Endothelial cell of umbilical vein (primary cell): ENCODE measurements around the gene RPP25L. TPM values are rescaled to one million over a fixed set of nuclear protein-coding genes. Genes with fewer than 3 reads are reported as not detected.

Experiments
- BruUV-seq: library from RNA; stranded (reverse); fragments of 400-500 nt; replicated peaks from 2 replicates; lab custom pipeline; 2021; lab: Mats Ljungman, UMichigan
- CTCF ChIA-PET: fragments of 300-600, 350-600 bp; sonication (Branson Sonifier 250); formaldehyde crosslinking; loops from one replicate; lab custom pipeline; 2021; ENCODE audit warnings: antibody characterized with exemption, inconsistent platforms; lab: Charles Lee
- POLR2A ChIA-PET: fragments of 300-600, 350-600 bp; sonication (Branson Sonifier 250); formaldehyde crosslinking; loops from one replicate; lab custom pipeline; 2021; ENCODE audit warnings: antibody characterized with exemption, inconsistent platforms; lab: Charles Lee
- DNase-seq: peaks from one replicate; pipeline ENCODE4 v3.0.0-alpha.2; 2011; ENCODE audit warnings: low read depth, low spot score
- FAIRE-seq: peaks from 2 replicates; lab custom pipeline; 2011; peaks lifted over from hg19 to GRCh38; lab: Jason Lieb, UNC
- H2AFZ ChIP-seq: 2 replicates; pipeline ENCODE4 v1.6.0; 2012; ENCODE audit warnings: low read depth, low read length, control low read depth, inconsistent platforms
- H3K27ac ChIP-seq: 2 replicates; pipeline ENCODE4 v1.5.1; 2011; ENCODE audit warnings: low read depth, mild to moderate bottlenecking, control low read depth, low read length, moderate library complexity; ENCODE audit not compliant: insufficient read depth
- H3K27me3 ChIP-seq, 2 experiments: 2 replicates each; pipeline versions ENCODE4 v1.6.0 to v1.6.1; 2011; ENCODE audit warnings: low read length in 2 of 2, mixed read lengths in 1 of 2; ENCODE audit not compliant: control insufficient read depth in 2 of 2, insufficient read depth in 2 of 2
- H3K36me3 ChIP-seq, 2 experiments: 2 replicates in 1 of 2; 3 replicates in 1 of 2; pipeline ENCODE4 v1.5.1; 2011; ENCODE audit warnings: low read length in 2 of 2, mild to moderate bottlenecking in 1 of 2, moderate library complexity in 1 of 2; ENCODE audit not compliant: control insufficient read depth in 2 of 2, insufficient read depth in 2 of 2; ENCODE audit errors: extremely low read depth in 1 of 2
- H3K4me1 ChIP-seq: 3 replicates; pipeline ENCODE4 v1.5.1; 2011; ENCODE audit warnings: mild to moderate bottlenecking, low read length; ENCODE audit not compliant: control insufficient read depth, insufficient read depth; ENCODE audit errors: extremely low read depth
- H3K4me2 ChIP-seq: 2 replicates; pipeline ENCODE4 v1.6.1; 2011; ENCODE audit warnings: low read length, control low read depth, mixed read lengths; ENCODE audit not compliant: insufficient read depth
- H3K4me3 ChIP-seq, 3 experiments: fragments of 200-600 bp in 1 of 3; sonication (generic), shearing (Covaris generic) in 1 of 3; replicated peaks in 1 of 3; 2 replicates each; pipeline ENCODE4 v1.5.1; 2011 to 2016; ENCODE audit warnings: control low read depth in 3 of 3, low read length in 3 of 3, mild to moderate bottlenecking in 2 of 3, inconsistent platforms in 1 of 3, low read depth in 1 of 3, moderate library complexity in 1 of 3; ENCODE audit not compliant: insufficient read depth in 1 of 3
- H3K79me2 ChIP-seq: 2 replicates; pipeline ENCODE4 v1.6.0; 2012; ENCODE audit warnings: low read length, inconsistent platforms; ENCODE audit not compliant: control insufficient read depth, insufficient read depth
- H3K9ac ChIP-seq: replicated peaks from 2 replicates; pipeline ENCODE3; 2011; ENCODE audit warnings: low read length, control low read depth; ENCODE audit not compliant: insufficient read depth; ENCODE audit errors: extremely low read depth
- H3K9me1 ChIP-seq: replicated peaks from 3 replicates; pipeline ENCODE4 v1.6.0; 2011; ENCODE audit warnings: mild to moderate bottlenecking, low read length; ENCODE audit not compliant: control insufficient read depth, insufficient read depth; ENCODE audit errors: extremely low read depth
- H3K9me3 ChIP-seq: replicated peaks from 2 replicates; pipeline ENCODE4 v1.5.1; 2012; ENCODE audit warnings: low read length, inconsistent platforms; ENCODE audit not compliant: control insufficient read depth, insufficient read depth
- H4K20me1 ChIP-seq: replicated peaks from 2 replicates; pipeline ENCODE3; 2011; ENCODE audit warnings: mild to moderate bottlenecking, low read length; ENCODE audit not compliant: control insufficient read depth, insufficient read depth; ENCODE audit errors: extremely low read depth
- CTCF ChIP-seq, 2 donors: IDR thresholded peaks; 1 replicate in 1 of 2; 2 replicates in 1 of 2; pipeline ENCODE4 v1.5.1; 2011; ENCODE audit warnings: low read length in 2 of 2, mild to moderate bottlenecking in 2 of 2, moderate library complexity in 2 of 2, control low read depth in 1 of 2, inconsistent platforms in 1 of 2, low read depth in 1 of 2; ENCODE audit not compliant: insufficient read depth in 1 of 2; ENCODE audit errors: extremely low read depth in 1 of 2
- EZH2 ChIP-seq: IDR thresholded peaks from 2 replicates; pipeline ENCODE4 v1.6.1; 2012; ENCODE audit warnings: borderline replicate concordance, low read depth, mild to moderate bottlenecking, moderate library complexity, low read length, inconsistent platforms; ENCODE audit not compliant: severe bottlenecking
- FOS ChIP-seq: IDR thresholded peaks from 2 replicates; pipeline ENCODE4 v1.6.1; 2011; ENCODE audit warnings: mild to moderate bottlenecking, low read length, moderate library complexity, borderline replicate concordance; ENCODE audit not compliant: insufficient read depth
- GATA2 ChIP-seq: IDR thresholded peaks from 2 replicates; pipeline ENCODE4 v1.7.0; 2011; ENCODE audit warnings: low read depth, mild to moderate bottlenecking, moderate library complexity, mixed read lengths, low read length; ENCODE audit not compliant: insufficient read length, insufficient read depth
- JUN ChIP-seq: IDR thresholded peaks from 2 replicates; pipeline ENCODE4 v1.6.1; 2011; ENCODE audit warnings: borderline replicate concordance, low read depth; ENCODE audit not compliant: insufficient read length, insufficient read depth
- MAX ChIP-seq: IDR thresholded peaks from 2 replicates; pipeline ENCODE4 v1.6.1; 2011; ENCODE audit not compliant: insufficient read depth, insufficient read length
- MYC ChIP-seq: IDR thresholded peaks from one replicate; pipeline ENCODE4 v1.6.1; 2011; ENCODE audit warnings: mild to moderate bottlenecking, low read depth, low read length
- POLR2A ChIP-seq: IDR thresholded peaks from 2 replicates; pipeline ENCODE4 v1.6.1; 2012; ENCODE audit warnings: low read depth, mild to moderate bottlenecking, control low read depth, low read length
- POLR2AphosphoS5 ChIP-seq: IDR thresholded peaks from 2 replicates; pipeline ENCODE4 v1.6.1; 2012; ENCODE audit warnings: low read depth, mild to moderate bottlenecking, control low read depth, low read length, moderate library complexity; ENCODE audit not compliant: insufficient read depth
- dilution Hi-C: fragments of 300-500 bp; cut with MboI; formaldehyde crosslinking; loops from one replicate; pipeline ENCODE4 v1.15.0; 2019; ENCODE audit warnings: low sequenced_read_pairs; ENCODE audit not compliant: extremely low pct_ligation_motif_present
- intact Hi-C: fragments of 100-400 bp; cut with micrococcal nuclease; formaldehyde crosslinking; loops from one replicate; pipeline ENCODE4 v1.10.0; 2022
- polyA plus RNA-seq, 4 experiments: library from polyadenylated mRNA; depleted of rRNA in 3 of 4; stranded (reverse) in 3 of 4; unstranded in 1 of 4; fragments of >200 nt; gene quantifications; 2 replicates each; pipeline versions ENCODE4 v1.2.1 to v1.2.3, GENCODE V29; 2011 to 2012; ENCODE audit warnings: missing spikeins in 1 of 4
- total RNA-seq: library from RNA; stranded (reverse); gene quantifications from 2 replicates; pipeline ENCODE4 v1.2.3, GENCODE V29; 2021

Gene RPP25L
- total and polyA plus RNA-seq, 2 donors (not counting 3 experiments of a cell fraction or from before 2014, with no cell fraction given), result 15.7 to 41.0 TPM

DNA sequence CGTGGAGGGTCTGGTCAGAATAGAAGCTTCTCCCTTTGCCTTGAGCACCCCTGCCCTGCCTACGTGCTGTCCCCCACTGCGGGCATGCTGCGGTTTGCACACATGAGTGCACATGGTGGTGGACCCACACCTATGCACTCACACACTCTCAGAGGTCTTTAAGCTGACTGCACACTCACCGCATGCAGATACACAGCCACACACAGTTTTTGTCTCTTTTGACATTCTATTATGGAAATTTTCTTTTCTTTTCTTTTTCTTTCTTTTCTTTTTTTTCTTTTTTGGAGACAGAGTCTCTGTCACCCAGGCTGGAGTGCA, 17.6 kb upstream of the RPP25L start:
- H3K4me1 ChIP-seq, result peaks cover 7% of the 10 kb centered on the region
- H2AFZ ChIP-seq, result no peak overlapping the region
- no peaks in the 10 kb centered on the region for H3K79me2 ChIP-seq
- ChIA-PET CTCF (interaction anchor here (1.2 kb wide), 1 partner anchor 17 kb away, joined by 5 read pairs; the partner anchor contains the start of gene RPP25L), POLR2A (no interaction called here)
- TF ChIP-seq EZH2 (no peak), GATA2 (no peak), CTCF (IDR thresholded peaks at IDR 0.05; ENCODE audit: extremely low read depth in 1 of 2, insufficient read depth in 1 of 2, low read depth in 1 of 2, low read length in 2 of 2) (no peak), MAX (no peak), POLR2AphosphoS5 (no peak), MYC (no peak), JUN (no peak), FOS (no peak), POLR2A (no peak)
- H3K27ac ChIP-seq, result no peak overlapping the region
- DNase-seq (no peak), FAIRE-seq (no peak)
- intact Hi-C loops, result no loop called here
- H3K36me3 ChIP-seq, result no peaks in the 10 kb centered on the region
- BruUV-seq, result no TSS peak
- no peak overlapping the region for H3K9ac ChIP-seq
- no peak overlapping the region for H3K4me2 ChIP-seq
- H4K20me1 ChIP-seq, result no peaks in the 10 kb centered on the region
- H3K4me3 ChIP-seq, result no peak overlapping the region
- dilution Hi-C loops, result no loop called here
- no peaks in the 10 kb centered on the region for H3K9me3 ChIP-seq
- no peaks in the 10 kb centered on the region for H3K9me1 ChIP-seq
- H3K27me3 ChIP-seq, result peaks cover 60 to 68% of the 10 kb centered on the region in 2 experiments
